Natural killer cell (primary cell): ENCODE results near the gene PYGB. TPM values are rescaled to one million over a fixed set of nuclear protein-coding genes. Genes with fewer than 3 reads are reported as not detected.
"Not testable (repeated sequence)": the region's sequence is repeated elsewhere in the genome, so short reads cannot be mapped to it uniquely, and the experiment has no call there.

ENCODE experiments used
- ATAC-seq, 3 donors: fragments of 150-1000 bp in 2 of 3; fragments of 200-7000 bp in 1 of 3; cut with Tn5 transposase; 1 replicate in 1 of 3; 2 replicates in 2 of 3; pipeline ENCODE4 v1.10.0; 2021; ENCODE audit warnings: mild to moderate bottlenecking in 2 of 3, moderate library complexity in 2 of 3
- DNase-seq, 2 donors: peaks; one replicate each; pipeline versions ENCODE4 v3.0.0 to v3.0.0-alpha.2; 2013 to 2021; ENCODE audit warnings: mixed read lengths in 1 of 2
- H3K27ac ChIP-seq: one replicate; pipeline ENCODE4 v1.5.1; 2013; ENCODE audit warnings: mild to moderate bottlenecking, low read length
- H3K27me3 ChIP-seq: one replicate; pipeline ENCODE4 v1.6.1; 2013; ENCODE audit warnings: low read length; ENCODE audit not compliant: control insufficient read depth, insufficient read depth
- H3K36me3 ChIP-seq: one replicate; pipeline ENCODE4 v1.6.1; 2013; ENCODE audit warnings: low read length; ENCODE audit not compliant: control insufficient read depth, insufficient read depth
- H3K4me1 ChIP-seq: one replicate; pipeline ENCODE4 v1.6.1; 2013; ENCODE audit warnings: low read length; ENCODE audit not compliant: control insufficient read depth, insufficient read depth
- H3K4me3 ChIP-seq: one replicate; pipeline ENCODE4 v1.5.1; 2013; ENCODE audit warnings: low read length
- H3K9me3 ChIP-seq: one replicate; pipeline ENCODE4 v1.6.1; 2013; ENCODE audit warnings: low read length; ENCODE audit not compliant: control insufficient read depth, insufficient read depth
- H3K27ac Mint-ChIP-seq, 2 donors: one replicate each; pipeline ENCODE4 v1.8.0; 2022; ENCODE audit warnings: mild to moderate bottlenecking in 2 of 2, mixed read lengths in 2 of 2, moderate library complexity in 1 of 2
- H3K27me3 Mint-ChIP-seq, 2 donors: one replicate each; pipeline ENCODE4 v1.8.0; 2022; ENCODE audit warnings: low read depth in 2 of 2, mixed read lengths in 2 of 2
- H3K36me3 Mint-ChIP-seq: one replicate; pipeline ENCODE4 v1.8.0; 2022; ENCODE audit warnings: mixed read lengths
- H3K4me1 Mint-ChIP-seq, 2 donors: one replicate each; pipeline ENCODE4 v1.8.0; 2022; ENCODE audit warnings: mixed read lengths in 2 of 2
- H3K4me3 Mint-ChIP-seq: one replicate; pipeline ENCODE4 v1.8.0; 2022; ENCODE audit warnings: mild to moderate bottlenecking, moderate library complexity, mixed read lengths
- H3K9me3 Mint-ChIP-seq, 2 donors: one replicate each; pipeline ENCODE4 v1.8.0; 2022; ENCODE audit warnings: mixed read lengths in 2 of 2
- CTCF ChIP-seq: fragments of 200-600 bp; IDR thresholded peaks from one replicate; pipeline ENCODE4 v1.8.0; 2022; ENCODE audit warnings: antibody characterized with exemption
- WGBS: methylation state at CpG from one replicate; pipeline ENCODE4 v1.1.7; 2013; ENCODE audit warnings: missing lambda C conversion rate; ENCODE audit not compliant: insufficient coverage; 5-methylcytosine and 5-hydroxymethylcytosine counted together
- intact Hi-C: fragments of 100-400 bp; cut with micrococcal nuclease; formaldehyde crosslinking; loops from one replicate; pipeline ENCODE4 v1.14.2; 2022
- total RNA-seq, 4 donors: library from RNA; stranded (reverse); fragments of 120-200 nt in 1 of 4; gene quantifications; one replicate each; pipeline versions ENCODE4 v1.2.3 to v1.2.4, GENCODE V29; 2013 to 2022

The PYGB gene
- total RNA-seq, 3 donors from 2014 or later (not counting 1 experiment from before 2014, with no cell fraction given) = 39.4 to 55.4 (median 47.0) TPM

- Histone ChIP-seq H3K4me1 (no peaks in the 10 kb centered on the region), H3K27ac (no peak overlapping the region), H3K27me3 (no peaks in the 10 kb centered on the region), H3K36me3 (no peaks in the 10 kb centered on the region), H3K9me3 (no peaks in the 10 kb centered on the region), H3K4me3 (no peak overlapping the region)
- Mint-ChIP-seq H3K36me3 (no peaks in the 10 kb centered on the region), H3K27ac (no peak overlapping the region), H3K4me1 (peaks cover 0 to 8% of the 10 kb centered on the region in 2 donors), H3K9me3 (no peaks in the 10 kb centered on the region), H3K27me3 (peaks cover 29 to 35% of the 10 kb centered on the region in 2 donors), H3K4me3 (no peak overlapping the region)
- intact Hi-C loops = no loop called here
- DNase-seq (no peak), ATAC-seq (no peak)
- TF ChIP-seq CTCF = no peak
- WGBS = 86% methylated on average over 19 of the region's 19 CpGs
Measured at GRCh38 chr20:25239387-25240370, 8.2 kb upstream of the PYGB start.

DNA sequence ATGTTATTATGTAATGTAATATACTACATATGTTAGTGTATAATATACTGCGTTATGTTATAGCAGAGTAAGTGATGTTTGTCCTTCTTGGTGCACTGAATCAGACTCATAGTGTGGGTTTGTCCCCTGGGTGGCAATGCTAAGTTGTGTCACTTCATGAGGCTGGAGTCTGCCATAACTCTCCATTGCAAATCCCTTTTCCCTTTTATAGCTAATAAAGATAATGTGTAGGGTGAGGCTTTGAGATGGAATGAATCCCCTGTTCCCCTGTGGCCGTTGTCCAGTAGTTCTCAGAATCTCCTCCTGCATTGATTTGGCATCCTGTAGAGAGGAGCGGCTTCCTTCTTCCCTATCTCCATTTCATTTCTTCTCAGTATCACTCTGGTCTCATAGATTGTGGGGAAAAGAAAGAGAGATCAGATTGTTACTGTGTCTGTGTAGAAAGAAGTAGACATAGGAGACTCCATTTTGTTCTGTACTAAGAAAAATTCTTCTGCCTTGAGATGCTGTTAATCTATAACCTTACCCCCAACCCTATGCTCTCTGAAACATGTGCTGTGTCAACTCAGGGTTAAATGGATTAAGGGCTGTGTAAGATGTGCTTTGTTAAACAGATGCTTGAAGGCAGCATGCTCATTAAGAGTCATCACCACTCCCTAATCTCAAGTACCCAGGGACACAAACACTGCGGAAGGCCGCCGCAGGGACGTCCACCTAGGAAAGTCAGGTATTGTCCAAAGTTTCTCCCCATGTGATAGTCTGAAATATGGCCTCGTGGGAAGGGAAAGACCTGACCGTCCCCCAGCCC lies 6.8 kb upstream of the PYGB start:
- H3K9me3 ChIP-seq, intact Hi-C loops, H3K27me3 ChIP-seq, H3K9me3 Mint-ChIP-seq, H3K4me3 Mint-ChIP-seq, H3K4me1 Mint-ChIP-seq, H3K4me3 ChIP-seq, ATAC-seq, DNase-seq, H3K36me3 Mint-ChIP-seq, H3K4me1 ChIP-seq, H3K27ac ChIP-seq, H3K36me3 ChIP-seq, H3K27ac Mint-ChIP-seq: not testable (repeated sequence)
- 64% methylated on average over 7 of the region's 9 CpGs for WGBS
- peaks cover 30 to 31% of the 10 kb centered on the region in 2 donors for H3K27me3 Mint-ChIP-seq

GRCh38 chr20:25241659-25241955 lies 6.3 kb upstream of the PYGB start:
- H3K4me1 ChIP-seq, H3K9me3 Mint-ChIP-seq, H3K9me3 ChIP-seq, H3K36me3 Mint-ChIP-seq, DNase-seq, intact Hi-C loops, H3K27me3 ChIP-seq, H3K4me3 Mint-ChIP-seq, H3K36me3 ChIP-seq, H3K27ac ChIP-seq, ATAC-seq, H3K4me3 ChIP-seq, H3K27ac Mint-ChIP-seq: not testable (repeated sequence)
- H3K27me3 Mint-ChIP-seq = peaks cover 30 to 31% of the 10 kb centered on the region in 2 donors
- peaks cover 2 to 11% of the 10 kb centered on the region in 2 donors for H3K4me1 Mint-ChIP-seq
- WGBS = 22% methylated on average over 3 of the region's 4 CpGs

DNA sequence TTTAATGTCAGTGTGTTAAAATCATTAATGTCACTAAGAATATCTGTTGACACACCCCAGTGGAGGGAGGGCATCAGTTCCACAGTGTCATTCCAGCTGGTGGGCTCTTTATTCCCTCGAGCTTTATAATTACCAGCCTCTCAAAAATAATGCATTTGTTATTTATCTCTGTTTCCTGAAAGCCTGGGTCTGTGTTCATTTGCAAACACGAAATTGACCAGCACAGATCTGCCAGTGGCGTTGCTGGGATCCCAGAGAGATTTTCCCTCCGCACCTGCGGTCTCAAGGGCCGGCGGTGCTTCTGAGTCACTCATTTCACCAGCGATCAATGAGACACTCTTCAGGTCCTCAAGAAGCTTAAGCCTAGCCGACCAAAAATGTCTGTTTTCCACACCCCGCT lies 5.7 kb upstream of the PYGB start:
- H3K27ac Mint-ChIP-seq = no peak overlapping the region
- Histone ChIP-seq H3K9me3 (no peaks in the 10 kb centered on the region), H3K4me1 (peaks cover 8% of the 10 kb centered on the region), H3K27ac (no peak overlapping the region), H3K36me3 (no peaks in the 10 kb centered on the region), H3K27me3 (no peaks in the 10 kb centered on the region), H3K4me3 (no peak overlapping the region)
- peaks cover 8 to 17% of the 10 kb centered on the region in 2 donors for H3K4me1 Mint-ChIP-seq
- no peak overlapping the region for H3K4me3 Mint-ChIP-seq
- no peaks in the 10 kb centered on the region for H3K36me3 Mint-ChIP-seq
- intact Hi-C loops = no loop called here
- no peaks in the 10 kb centered on the region for H3K9me3 Mint-ChIP-seq
- peaks cover 26 to 31% of the 10 kb centered on the region in 2 donors for H3K27me3 Mint-ChIP-seq
- ATAC-seq = no peak
- WGBS = 87% methylated on average over 10 of the region's 10 CpGs
- no peak for DNase-seq
- no peak for TF ChIP-seq CTCF
